Hepatocyte (in vitro differentiated cells): Measurements from ENCODE around the gene AUTS2.

Experiments
- EZH2 ChIP-seq: fragments of 200-600 bp; sonication (generic); IDR thresholded peaks from 2 replicates; pipeline ENCODE4 v1.6.1; 2016; ENCODE audit warnings: antibody characterized with exemption, mild to moderate bottlenecking, borderline replicate concordance
- EZH2phosphoT487 ChIP-seq: fragments of 200-600 bp; sonication (generic); IDR thresholded peaks from one replicate; pipeline ENCODE4 v1.6.1; 2018; ENCODE audit warnings: antibody characterized with exemption, mild to moderate bottlenecking, low read depth, moderate library complexity; ENCODE audit not compliant: unreplicated experiment, severe bottlenecking
- TF ChIP-seq, protein P1 (sequence below): fragments of 200-600 bp; sonication (generic); IDR thresholded peaks from 2 replicates; pipeline ENCODE4 v1.5.1; 2016; ENCODE audit warnings: antibody characterized with exemption, mild to moderate bottlenecking; ENCODE audit not compliant: poor library complexity

- TF ChIP-seq, protein P1, sequence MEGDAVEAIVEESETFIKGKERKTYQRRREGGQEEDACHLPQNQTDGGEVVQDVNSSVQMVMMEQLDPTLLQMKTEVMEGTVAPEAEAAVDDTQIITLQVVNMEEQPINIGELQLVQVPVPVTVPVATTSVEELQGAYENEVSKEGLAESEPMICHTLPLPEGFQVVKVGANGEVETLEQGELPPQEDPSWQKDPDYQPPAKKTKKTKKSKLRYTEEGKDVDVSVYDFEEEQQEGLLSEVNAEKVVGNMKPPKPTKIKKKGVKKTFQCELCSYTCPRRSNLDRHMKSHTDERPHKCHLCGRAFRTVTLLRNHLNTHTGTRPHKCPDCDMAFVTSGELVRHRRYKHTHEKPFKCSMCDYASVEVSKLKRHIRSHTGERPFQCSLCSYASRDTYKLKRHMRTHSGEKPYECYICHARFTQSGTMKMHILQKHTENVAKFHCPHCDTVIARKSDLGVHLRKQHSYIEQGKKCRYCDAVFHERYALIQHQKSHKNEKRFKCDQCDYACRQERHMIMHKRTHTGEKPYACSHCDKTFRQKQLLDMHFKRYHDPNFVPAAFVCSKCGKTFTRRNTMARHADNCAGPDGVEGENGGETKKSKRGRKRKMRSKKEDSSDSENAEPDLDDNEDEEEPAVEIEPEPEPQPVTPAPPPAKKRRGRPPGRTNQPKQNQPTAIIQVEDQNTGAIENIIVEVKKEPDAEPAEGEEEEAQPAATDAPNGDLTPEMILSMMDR: no peak
- TF ChIP-seq EZH2 (no peak), EZH2phosphoT487 (no peak)
These were observed 1178.4 kb downstream of the AUTS2 start for GRCh38 chr7:70776627-70777101.
